Stomach (tissue), 9 donors: Measurements from ENCODE around the gene ACTL6B. TPM values are rescaled to one million over a fixed set of nuclear protein-coding genes. Genes with fewer than 3 reads are reported as not detected.

Experiments
- DNase-seq, 2 donors: peaks; one replicate each; pipeline versions ENCODE4 v3.0.0 to v3.0.0-alpha.2; 2013 to 2019
- H3K27ac ChIP-seq, 5 donors: fragments of 200-600 bp in 4 of 5; sonication (generic) in 4 of 5; one replicate each; pipeline ENCODE4 v1.5.1; 2013 to 2019; ENCODE audit warnings: mild to moderate bottlenecking in 1 of 5, moderate library complexity in 1 of 5
- H3K27me3 ChIP-seq, 3 donors: fragments of 200-600 bp; sonication (generic); one replicate each; pipeline ENCODE4 v1.5.1; 2017 to 2019; ENCODE audit warnings: mixed run types in 1 of 3
- H3K36me3 ChIP-seq, 4 donors: fragments of 200-600 bp; sonication (generic); 1 replicate in 3 of 4; 2 replicates in 1 of 4; pipeline ENCODE4 v1.5.1; 2016 to 2019
- H3K4me1 ChIP-seq, 4 donors: fragments of 200-600 bp; sonication (generic); one replicate each; pipeline ENCODE4 v1.5.1; 2016 to 2019
- H3K4me3 ChIP-seq, 4 donors: fragments of 200-600 bp; sonication (generic) in 3 of 4; one replicate each; pipeline ENCODE4 v1.5.1; 2016 to 2019; ENCODE audit warnings: mild to moderate bottlenecking in 1 of 4
- H3K9me3 ChIP-seq, 4 donors: fragments of 200-600 bp; sonication (generic); one replicate each; pipeline ENCODE4 v1.5.1; 2016 to 2019
- CTCF ChIP-seq, 7 experiments: fragments of 450-650 bp in 4 of 7; fragments of 200-600 bp in 3 of 7; sonication (generic) in 3 of 7; IDR thresholded peaks; one replicate each; pipeline ENCODE4 v1.5.1; 2016 to 2019; ENCODE audit warnings: antibody characterized with exemption in 7 of 7, control low read depth in 2 of 7, mild to moderate bottlenecking in 1 of 7
- EP300 ChIP-seq: sonication (generic); formaldehyde crosslinking; IDR thresholded peaks from one replicate; pipeline ENCODE4 v1.6.1; 2017; ENCODE audit warnings: antibody characterized with exemption
- POLR2A ChIP-seq, 4 donors: fragments of 450-650 bp; IDR thresholded peaks; one replicate each; pipeline ENCODE4 v1.6.1; 2016; ENCODE audit warnings: antibody characterized with exemption in 4 of 4, control low read depth in 2 of 4, mild to moderate bottlenecking in 1 of 4, moderate library complexity in 1 of 4
- POLR2AphosphoS5 ChIP-seq, 3 donors: sonication (generic); formaldehyde crosslinking; IDR thresholded peaks; one replicate each; pipeline ENCODE4 v1.6.1; 2016; ENCODE audit warnings: antibody characterized with exemption in 3 of 3
- WGBS, 5 donors: extraction: QIAGEN DNeasy Blood & Tissue Kit in 3 of 5; methylation state at CpG; one replicate each; pipeline versions ENCODE4 v1.1.5 to v1.1.7; 2013 to 2018; 5-methylcytosine and 5-hydroxymethylcytosine counted together
- intact Hi-C: fragments of 100-400 bp; cut with DNase I; formaldehyde crosslinking; loops from one replicate; pipeline ENCODE4 v1.15.1; 2023; ENCODE audit warnings: low total_unique reads
- polyA plus RNA-seq, 3 donors: library from polyadenylated mRNA; stranded (reverse); fragments of 200-250 nt; gene quantifications; one replicate each; pipeline ENCODE4 v1.2.3, GENCODE V29; 2013
- total RNA-seq, 5 donors: library from RNA; depleted of rRNA; stranded (reverse); fragments of >200 nt; gene quantifications; one replicate each; pipeline versions ENCODE4 v1.1.0 to v1.2.3, GENCODE V29; 2014 to 2016
- donor health status: healthy with polysubstance abuse.
- donor health status: Bipolar disorder and iron deficiency.
- donor health status: healthy.

Gene ACTL6B
- total and polyA plus RNA-seq, 8 donors: 0.25 to 1.4 (median 0.43) TPM; not detected in 3

- intact Hi-C loops: no loop called here
These were observed 56.1 kb downstream of the ACTL6B start for GRCh38 chr7:100599911-100600729.

GRCh38 chr7:100598425-100598824, 57.8 kb downstream of the ACTL6B start:
- H3K4me1 ChIP-seq: peaks cover 7 to 16% (median 13%) of the 10 kb centered on the region in 4 donors
- intact Hi-C loops: no loop called here
- no peaks in the 10 kb centered on the region for H3K36me3 ChIP-seq
- no peaks in the 10 kb centered on the region for H3K9me3 ChIP-seq
- TF ChIP-seq POLR2AphosphoS5 (IDR thresholded peaks at IDR 0.05) (no peak), EP300 (no peak), CTCF (IDR thresholded peaks at IDR 0.05) (no peak), POLR2A (IDR thresholded peaks at IDR 0.05) (no peak)
- no peak for DNase-seq
- H3K27me3 ChIP-seq: no peaks in the 10 kb centered on the region
- no peak overlapping the region for H3K4me3 ChIP-seq
- WGBS, 5 donors: 87 to 93% (median 89%) methylated on average over 4 of the region's 4 CpGs
- H3K27ac ChIP-seq: no peak overlapping the region

More at GRCh38 chr7:100599911-100600729, 56.1 kb downstream of the ACTL6B start:
- no peak overlapping the region for H3K4me3 ChIP-seq
- 58 to 77% (median 70%) methylated on average over 7 to 18 of the region's 18 CpGs for WGBS, 5 donors
- H3K4me1 ChIP-seq: peaks cover 19 to 33% (median 27%) of the 10 kb centered on the region in 4 donors
- DNase-seq: no peak
- H3K27me3 ChIP-seq: peaks cover 0 to 3% (median 0%) of the 10 kb centered on the region in 3 donors
- TF ChIP-seq POLR2A (IDR thresholded peaks at IDR 0.05) (no peak), POLR2AphosphoS5 (IDR thresholded peaks at IDR 0.05) (no peak), EP300 (no peak)
- H3K27ac ChIP-seq: no peak overlapping the region
- H3K36me3 ChIP-seq: no peaks in the 10 kb centered on the region
- no peaks in the 10 kb centered on the region for H3K9me3 ChIP-seq

- intact Hi-C loops: no loop called here
- Histone ChIP-seq H3K27ac (no peak overlapping the region), H3K9me3 (no peaks in the 10 kb centered on the region), H3K27me3 (peaks cover 0 to 6% (median 0%) of the 10 kb centered on the region in 3 donors), H3K4me1 (no peaks in the 10 kb centered on the region), H3K4me3 (no peak overlapping the region), H3K36me3 (no peaks in the 10 kb centered on the region)
- no peak for DNase-seq
- TF ChIP-seq EP300 (no peak), CTCF (IDR thresholded peaks at IDR 0.05) (no peak), POLR2A (IDR thresholded peaks at IDR 0.05) (no peak), POLR2AphosphoS5 (IDR thresholded peaks at IDR 0.05) (no peak)
- 96 to 98% (median 97%) methylated on average over 7 of the region's 7 CpGs for WGBS, 5 donors
These were observed 61.1 kb downstream of the ACTL6B start for GRCh38 chr7:100595188-100595587.

Other genes with a start within 250 kb of the ACTL6B start
- gene ZCWPW1, start 227.7 kb downstream of the ACTL6B start, total RNA-seq: 10 to 100 TPM in 2 of 5 donors, 1 to 10 TPM in 1, under 1 TPM in 1, not detected in 1; 0.89 to 44.3 (median 10.9) TPM
- 10 to 100 TPM in 1 of 3 donors, 1 to 10 TPM in 2; 4.9 to 11.7 (median 5.2) TPM for gene ZCWPW1, start 227.7 kb downstream of the ACTL6B start, polyA plus RNA-seq
- gene MEPCE, start 226.6 kb downstream of the ACTL6B start, total RNA-seq: 100 to 1,000 TPM in 1 of 5 donors, 10 to 100 TPM in 4; 14.1 to 117 (median 28.1) TPM
- 10 to 100 TPM; 17.4 to 21.4 (median 20.0) TPM for gene MEPCE, start 226.6 kb downstream of the ACTL6B start, polyA plus RNA-seq
- gene PPP1R35, start 220.0 kb downstream of the ACTL6B start, total RNA-seq: 100 to 1,000 TPM in 1 of 5 donors, 10 to 100 TPM in 1, 1 to 10 TPM in 2, not detected in 1; 6.2 to 226 (median 38.9) TPM
- 10 to 100 TPM; 29.5 to 78.0 (median 39.5) TPM for gene PPP1R35, start 220.0 kb downstream of the ACTL6B start, polyA plus RNA-seq
- gene SPACDR, start 192.2 kb downstream of the ACTL6B start, total RNA-seq: 1 to 10 TPM in 1 of 5 donors, not detected in 4; 2.3 TPM
- gene SPACDR, start 192.2 kb downstream of the ACTL6B start, polyA plus RNA-seq: 1 to 10 TPM in 1 of 3 donors, under 1 TPM in 1, not detected in 1; 0.65 to 1.1 TPM
- 100 to 1,000 TPM in 1 of 5 donors, 10 to 100 TPM in 3, 1 to 10 TPM in 1; 9.4 to 120 (median 28.0) TPM for gene TSC22D4, start 177.2 kb downstream of the ACTL6B start, total RNA-seq
- gene TSC22D4, start 177.2 kb downstream of the ACTL6B start, polyA plus RNA-seq: 10 to 100 TPM; 25.1 to 44.8 (median 35.0) TPM
- gene NYAP1, start 172.5 kb downstream of the ACTL6B start, total RNA-seq: under 1 TPM in 1 of 5 donors, not detected in 4; 0.73 TPM
- gene NYAP1, start 172.5 kb downstream of the ACTL6B start, polyA plus RNA-seq: under 1 TPM in 2 of 3 donors, not detected in 1; 0.48 to 0.75 TPM
- gene AGFG2, start 117.2 kb downstream of the ACTL6B start, total RNA-seq: 100 to 1,000 TPM in 1 of 5 donors, 10 to 100 TPM in 3, 1 to 10 TPM in 1; 8.4 to 154 (median 16.4) TPM
- 10 to 100 TPM in 2 of 3 donors, 1 to 10 TPM in 1; 7.9 to 11.0 (median 10.2) TPM for gene AGFG2, start 117.2 kb downstream of the ACTL6B start, polyA plus RNA-seq
- gene SAP25, start 82.5 kb downstream of the ACTL6B start, total RNA-seq: 1 to 10 TPM in 1 of 5 donors, under 1 TPM in 1, not detected in 3; 0.92 to 1.8 TPM
- gene SAP25, start 82.5 kb downstream of the ACTL6B start, polyA plus RNA-seq: 1 to 10 TPM; 1.4 to 4.7 (median 2.3) TPM
- 100 to 1,000 TPM in 3 of 5 donors, 10 to 100 TPM in 2; 23.7 to 263 (median 154) TPM for gene LRCH4, start 70.3 kb downstream of the ACTL6B start, total RNA-seq
- gene LRCH4, start 70.3 kb downstream of the ACTL6B start, polyA plus RNA-seq: 10 to 100 TPM; 23.5 to 39.5 (median 26.0) TPM
- gene FBXO24, start 70.1 kb downstream of the ACTL6B start, total RNA-seq: under 1 TPM in 3 of 5 donors, not detected in 2; 0.37 to 0.45 (median 0.43) TPM
- under 1 TPM in 2 of 3 donors, not detected in 1; 0.44 to 0.88 TPM for gene FBXO24, start 70.1 kb downstream of the ACTL6B start, polyA plus RNA-seq
- gene PCOLCE, start 54.1 kb downstream of the ACTL6B start, total RNA-seq: 100 to 1,000 TPM in 1 of 5 donors, 10 to 100 TPM in 4; 15.8 to 129 (median 37.8) TPM
- 10 to 100 TPM; 15.6 to 25.0 (median 18.6) TPM for gene PCOLCE, start 54.1 kb downstream of the ACTL6B start, polyA plus RNA-seq
- 10 to 100 TPM in 2 of 5 donors, 1 to 10 TPM in 2, not detected in 1; 4.0 to 21.1 (median 9.8) TPM for gene MOSPD3, start 43.9 kb downstream of the ACTL6B start, total RNA-seq
- gene MOSPD3, start 43.9 kb downstream of the ACTL6B start, polyA plus RNA-seq: 10 to 100 TPM; 20.4 to 30.7 (median 29.1) TPM
- gene TFR2, start 14.9 kb downstream of the ACTL6B start, total RNA-seq: 10 to 100 TPM in 1 of 5 donors, 1 to 10 TPM in 3, not detected in 1; 1.2 to 11.6 (median 3.3) TPM
- 1 to 10 TPM; 1.7 to 5.1 (median 3.1) TPM for gene TFR2, start 14.9 kb downstream of the ACTL6B start, polyA plus RNA-seq
- gene GNB2, start 17.3 kb upstream of the ACTL6B start, total RNA-seq: 100 to 1,000 TPM in 3 of 5 donors, 10 to 100 TPM in 2; 52.9 to 290 (median 152) TPM
- gene GNB2, start 17.3 kb upstream of the ACTL6B start, polyA plus RNA-seq: 100 to 1,000 TPM; 147 to 219 (median 169) TPM
- gene GIGYF1, start 37.8 kb upstream of the ACTL6B start, total RNA-seq: 100 to 1,000 TPM in 1 of 5 donors, 10 to 100 TPM in 4; 27.9 to 127 (median 87.9) TPM
- gene GIGYF1, start 37.8 kb upstream of the ACTL6B start, polyA plus RNA-seq: 10 to 100 TPM; 10.5 to 19.9 (median 19.7) TPM
- 10 to 100 TPM in 4 of 5 donors, not detected in 1; 23.3 to 70.1 (median 38.3) TPM for gene POP7, start 49.7 kb upstream of the ACTL6B start, total RNA-seq
- gene POP7, start 49.7 kb upstream of the ACTL6B start, polyA plus RNA-seq: 10 to 100 TPM; 38.1 to 45.2 (median 39.0) TPM
- not detected for gene EPO, start 64.0 kb upstream of the ACTL6B start, total RNA-seq
- gene EPO, start 64.0 kb upstream of the ACTL6B start, polyA plus RNA-seq: not detected
- not detected for gene ZAN, start 77.1 kb upstream of the ACTL6B start, total RNA-seq
- not detected for gene ZAN, start 77.1 kb upstream of the ACTL6B start, polyA plus RNA-seq
- gene EPHB4, start 171.1 kb upstream of the ACTL6B start, total RNA-seq: 100 to 1,000 TPM in 1 of 5 donors, 10 to 100 TPM in 4; 22.2 to 128 (median 67.2) TPM
- 10 to 100 TPM in 2 of 3 donors, 1 to 10 TPM in 1; 7.3 to 17.7 (median 13.9) TPM for gene EPHB4, start 171.1 kb upstream of the ACTL6B start, polyA plus RNA-seq
- gene SLC12A9, start 196.3 kb upstream of the ACTL6B start, total RNA-seq: 10 to 100 TPM in 3 of 5 donors, 1 to 10 TPM in 2; 2.9 to 44.6 (median 25.9) TPM
- 10 to 100 TPM in 1 of 3 donors, 1 to 10 TPM in 2; 4.9 to 21.7 (median 9.0) TPM for gene SLC12A9, start 196.3 kb upstream of the ACTL6B start, polyA plus RNA-seq
- gene TRIP6, start 210.9 kb upstream of the ACTL6B start, total RNA-seq: 10 to 100 TPM in 3 of 5 donors, 1 to 10 TPM in 2; 4.7 to 44.3 (median 14.7) TPM
- gene TRIP6, start 210.9 kb upstream of the ACTL6B start, polyA plus RNA-seq: 10 to 100 TPM; 23.8 to 50.0 (median 26.2) TPM
- gene SRRT, start 218.7 kb upstream of the ACTL6B start, total RNA-seq: 100 to 1,000 TPM in 2 of 5 donors, 10 to 100 TPM in 3; 45.2 to 184 (median 86.2) TPM
- gene SRRT, start 218.7 kb upstream of the ACTL6B start, polyA plus RNA-seq: 10 to 100 TPM; 63.7 to 97.1 (median 68.9) TPM
- gene UFSP1, start 233.3 kb upstream of the ACTL6B start, total RNA-seq: 10 to 100 TPM in 1 of 5 donors, under 1 TPM in 1, not detected in 3; 0.73 to 22.6 TPM
- 1 to 10 TPM; 2.0 to 4.3 (median 4.1) TPM for gene UFSP1, start 233.3 kb upstream of the ACTL6B start, polyA plus RNA-seq
- gene ACHE, start 239.4 kb upstream of the ACTL6B start, total RNA-seq: 1 to 10 TPM in 1 of 5 donors, under 1 TPM in 1, not detected in 3; 0.43 to 2.4 TPM
- gene ACHE, start 239.4 kb upstream of the ACTL6B start, polyA plus RNA-seq: 1 to 10 TPM in 1 of 3 donors, under 1 TPM in 2; 0.25 to 1.5 (median 0.31) TPM